Activated T-helper 17 cell treated with anti-CD3 and anti-CD28 coated beads, Interleukin-2, amount 50 U/mL, for 72 hours (primary cell): Measurements from ENCODE around the gene HS2ST1. TPM values are rescaled to one million over a fixed set of nuclear protein-coding genes. Genes with fewer than 3 reads are reported as not detected.
"Not testable (repeated sequence)": the region's sequence is repeated elsewhere in the genome, so short reads cannot be mapped to it uniquely, and the experiment has no call there.

ENCODE experiments used
- ATAC-seq: fragments of 150-1000 bp; cut with Tn5 transposase; replicated peaks from 2 replicates; pipeline ENCODE4 v1.10.0; 2021; ENCODE audit warnings: mild to moderate bottlenecking, moderate library complexity
- H3K27ac Mint-ChIP-seq: one replicate; pipeline ENCODE4 v1.8.0; 2022; ENCODE audit warnings: mixed read lengths
- H3K27me3 Mint-ChIP-seq: one replicate; pipeline ENCODE4 v1.8.0; 2022; ENCODE audit warnings: mixed read lengths
- H3K36me3 Mint-ChIP-seq: one replicate; pipeline ENCODE4 v1.8.0; 2022; ENCODE audit warnings: low read depth, mild to moderate bottlenecking, mixed read lengths
- H3K4me1 Mint-ChIP-seq: one replicate; pipeline ENCODE4 v1.8.0; 2022; ENCODE audit warnings: mixed read lengths
- H3K4me3 Mint-ChIP-seq: one replicate; pipeline ENCODE4 v1.8.0; 2022; ENCODE audit warnings: mild to moderate bottlenecking, mixed read lengths
- H3K9me3 Mint-ChIP-seq: one replicate; pipeline ENCODE4 v1.8.0; 2022; ENCODE audit warnings: mixed read lengths
- total RNA-seq, 2 donors: library from RNA; stranded (reverse); gene quantifications; one replicate each; pipeline ENCODE4 v1.2.3, GENCODE V29; 2022

HS2ST1 gene
- total RNA-seq, 2 donors from 2014 or later: 12.8 to 18.5 TPM

- Mint-ChIP-seq H3K27me3 (no peaks in the 10 kb centered on the region), H3K4me1 (peaks cover 20% of the 10 kb centered on the region), H3K27ac (no peak overlapping the region), H3K36me3 (no peaks in the 10 kb centered on the region), H3K4me3 (no peak overlapping the region), H3K9me3 (no peaks in the 10 kb centered on the region)
- ATAC-seq: no peak
Observed at GRCh38 chr1:86940599-86940998, 26.2 kb downstream of the HS2ST1 start.

- no peaks in the 10 kb centered on the region for H3K36me3 Mint-ChIP-seq
- H3K4me1 Mint-ChIP-seq: peaks cover 20% of the 10 kb centered on the region
- no peak for ATAC-seq
- no peak overlapping the region for H3K4me3 Mint-ChIP-seq
- no peak overlapping the region for H3K27ac Mint-ChIP-seq
- H3K9me3 Mint-ChIP-seq: no peaks in the 10 kb centered on the region
- no peaks in the 10 kb centered on the region for H3K27me3 Mint-ChIP-seq
Observed at GRCh38 chr1:86942042-86942441, 27.6 kb downstream of the HS2ST1 start.

DNA sequence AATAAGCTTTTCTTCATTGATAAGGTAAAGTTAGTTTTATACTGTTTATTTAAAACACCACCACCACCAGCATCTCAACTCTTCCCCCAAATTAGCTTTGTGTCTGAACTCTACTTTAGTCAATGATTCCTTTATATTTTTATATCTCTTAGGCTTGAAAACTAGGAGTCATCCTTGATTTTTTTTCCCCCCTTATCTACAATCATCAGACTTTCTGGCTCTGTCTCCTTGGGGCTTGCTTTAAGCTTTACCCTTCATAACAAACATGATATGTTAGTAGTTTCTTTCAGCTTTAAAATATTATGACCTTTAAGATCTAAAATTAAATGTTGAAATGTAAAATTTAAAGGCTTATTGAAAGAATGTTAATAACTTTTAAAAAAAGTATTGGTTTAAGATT is 28.3 kb downstream of the HS2ST1 start:
- H3K9me3 Mint-ChIP-seq: no peaks in the 10 kb centered on the region

GRCh38 chr1:86948212-86948611 is 33.8 kb downstream of the HS2ST1 start:
- ATAC-seq: no peak
- Mint-ChIP-seq H3K9me3 (no peaks in the 10 kb centered on the region), H3K27ac (no peak overlapping the region), H3K36me3 (no peaks in the 10 kb centered on the region), H3K4me3 (no peak overlapping the region), H3K4me1 (peaks cover 14% of the 10 kb centered on the region), H3K27me3 (no peaks in the 10 kb centered on the region)

More for the DNA sequence above, 28.3 kb downstream of the HS2ST1 start:
- Mint-ChIP-seq H3K4me1 (peaks cover 20% of the 10 kb centered on the region), H3K27ac (no peak overlapping the region), H3K36me3 (no peaks in the 10 kb centered on the region), H3K4me3 (no peak overlapping the region), H3K27me3 (no peaks in the 10 kb centered on the region)
- no peak for ATAC-seq

- Mint-ChIP-seq H3K4me1 (peaks cover 5% of the 10 kb centered on the region), H3K27ac (no peak overlapping the region), H3K9me3 (no peaks in the 10 kb centered on the region), H3K36me3 (no peaks in the 10 kb centered on the region), H3K4me3 (no peak overlapping the region), H3K27me3 (no peaks in the 10 kb centered on the region)
- ATAC-seq: no peak
Observed at GRCh38 chr1:86950712-86951419, 36.4 kb downstream of the HS2ST1 start.

DNA sequence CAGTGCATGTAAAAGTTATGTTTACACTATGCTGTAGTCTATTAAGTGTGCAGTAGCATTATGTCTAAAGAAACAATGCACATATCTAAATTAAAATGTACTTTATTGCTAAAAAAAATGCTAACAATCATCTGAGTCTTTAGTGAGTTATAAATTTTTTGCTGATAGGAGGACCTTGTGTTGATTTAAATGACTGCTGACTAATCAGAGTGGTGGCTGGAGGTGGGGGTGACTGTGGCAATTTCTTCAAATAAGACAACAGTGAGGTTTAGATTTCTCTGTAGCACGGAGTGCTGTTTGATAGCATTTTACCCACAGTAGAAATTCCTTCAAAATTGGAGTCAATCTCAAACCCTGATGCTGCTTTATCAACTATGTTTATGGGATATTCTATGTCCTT is 37.0 kb downstream of the HS2ST1 start:
- no peaks in the 10 kb centered on the region for H3K27me3 Mint-ChIP-seq
- H3K4me3 Mint-ChIP-seq: no peak overlapping the region
- no peak overlapping the region for H3K27ac Mint-ChIP-seq
- peaks cover 5% of the 10 kb centered on the region for H3K4me1 Mint-ChIP-seq
- H3K36me3 Mint-ChIP-seq: no peaks in the 10 kb centered on the region
- no peak for ATAC-seq
- no peaks in the 10 kb centered on the region for H3K9me3 Mint-ChIP-seq

GRCh38 chr1:86953167-86953566 is 38.7 kb downstream of the HS2ST1 start:
- H3K27ac Mint-ChIP-seq: no peak overlapping the region
- no peaks in the 10 kb centered on the region for H3K36me3 Mint-ChIP-seq
- H3K4me1 Mint-ChIP-seq: peaks cover 5% of the 10 kb centered on the region
- no peaks in the 10 kb centered on the region for H3K27me3 Mint-ChIP-seq
- no peak for ATAC-seq
- H3K4me3 Mint-ChIP-seq: no peak overlapping the region
- no peaks in the 10 kb centered on the region for H3K9me3 Mint-ChIP-seq

- Mint-ChIP-seq H3K4me3 (no peak overlapping the region), H3K27ac (no peak overlapping the region), H3K27me3 (no peaks in the 10 kb centered on the region), H3K4me1 (no peaks in the 10 kb centered on the region), H3K9me3 (no peaks in the 10 kb centered on the region), H3K36me3 (no peaks in the 10 kb centered on the region)
- no peak for ATAC-seq
Observed at GRCh38 chr1:86955678-86956077, 41.2 kb downstream of the HS2ST1 start.

- Mint-ChIP-seq H3K4me3 (no peak overlapping the region), H3K4me1 (no peaks in the 10 kb centered on the region), H3K27me3 (no peaks in the 10 kb centered on the region), H3K36me3 (no peaks in the 10 kb centered on the region), H3K9me3 (no peaks in the 10 kb centered on the region), H3K27ac (no peak overlapping the region)
- no peak for ATAC-seq
Observed at GRCh38 chr1:86956221-86956620, 41.8 kb downstream of the HS2ST1 start.

DNA sequence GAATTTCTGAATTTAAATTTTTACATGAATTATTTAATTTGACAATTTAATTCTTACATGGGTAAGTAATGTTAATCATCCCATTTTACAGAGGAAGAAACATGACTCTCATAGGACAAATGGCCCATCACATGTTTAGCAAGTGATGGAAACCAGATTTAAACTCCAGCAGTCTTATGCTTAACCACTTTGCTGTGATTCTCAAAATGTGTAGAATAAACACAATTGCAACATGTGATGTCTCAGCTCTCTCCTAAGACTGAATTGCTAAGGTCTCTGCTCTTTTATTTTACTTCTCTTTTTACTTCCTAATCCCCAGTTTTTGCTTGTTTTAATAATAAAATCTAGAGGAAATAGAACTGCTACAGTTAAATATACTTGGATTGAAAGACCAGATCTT is 42.8 kb downstream of the HS2ST1 start:
- no peak overlapping the region for H3K27ac Mint-ChIP-seq
- H3K9me3 Mint-ChIP-seq: no peaks in the 10 kb centered on the region
- no peaks in the 10 kb centered on the region for H3K27me3 Mint-ChIP-seq

GRCh38 chr1:86960548-86960947 is 46.1 kb downstream of the HS2ST1 start:
- no peak overlapping the region for H3K4me3 Mint-ChIP-seq
- no peak for ATAC-seq
- no peaks in the 10 kb centered on the region for H3K4me1 Mint-ChIP-seq
- H3K27me3 Mint-ChIP-seq: no peaks in the 10 kb centered on the region
- no peaks in the 10 kb centered on the region for H3K9me3 Mint-ChIP-seq
- H3K36me3 Mint-ChIP-seq: no peaks in the 10 kb centered on the region
- no peak overlapping the region for H3K27ac Mint-ChIP-seq

More for the DNA sequence above, 42.8 kb downstream of the HS2ST1 start:
- Mint-ChIP-seq H3K36me3 (no peaks in the 10 kb centered on the region), H3K4me1 (no peaks in the 10 kb centered on the region), H3K4me3 (no peak overlapping the region)
- no peak for ATAC-seq

DNA sequence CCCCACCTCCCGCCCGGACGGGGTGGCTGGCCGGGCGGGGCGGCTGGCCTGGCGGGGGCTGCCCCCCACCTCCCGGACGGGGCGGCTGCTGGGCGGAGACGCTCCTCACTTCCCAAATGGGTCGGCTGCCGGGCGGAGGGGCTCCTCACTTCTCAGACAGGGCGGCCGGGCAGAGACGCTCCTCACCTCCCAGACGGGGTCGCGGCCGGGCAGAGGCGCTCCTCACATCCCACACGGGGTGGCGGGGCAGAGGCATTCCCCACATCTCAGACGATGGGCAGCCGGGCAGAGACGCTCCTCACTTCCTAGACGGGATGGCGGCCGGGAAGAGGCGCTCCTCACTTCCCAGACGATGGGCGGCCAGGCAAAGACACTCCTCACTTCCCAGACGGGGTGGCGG is 49.4 kb downstream of the HS2ST1 start:
- not testable (repeated sequence) for H3K27ac Mint-ChIP-seq, H3K4me3 Mint-ChIP-seq, H3K4me1 Mint-ChIP-seq, H3K36me3 Mint-ChIP-seq, H3K27me3 Mint-ChIP-seq, H3K9me3 Mint-ChIP-seq, ATAC-seq

GRCh38 chr1:86965012-86965826 is 50.8 kb downstream of the HS2ST1 start:
- no peaks in the 10 kb centered on the region for H3K4me1 Mint-ChIP-seq
- H3K4me3 Mint-ChIP-seq: no peak overlapping the region
- no peaks in the 10 kb centered on the region for H3K9me3 Mint-ChIP-seq
- no peak overlapping the region for H3K27ac Mint-ChIP-seq
- H3K36me3 Mint-ChIP-seq: no peaks in the 10 kb centered on the region
- H3K27me3 Mint-ChIP-seq: no peaks in the 10 kb centered on the region
- no peak for ATAC-seq

DNA sequence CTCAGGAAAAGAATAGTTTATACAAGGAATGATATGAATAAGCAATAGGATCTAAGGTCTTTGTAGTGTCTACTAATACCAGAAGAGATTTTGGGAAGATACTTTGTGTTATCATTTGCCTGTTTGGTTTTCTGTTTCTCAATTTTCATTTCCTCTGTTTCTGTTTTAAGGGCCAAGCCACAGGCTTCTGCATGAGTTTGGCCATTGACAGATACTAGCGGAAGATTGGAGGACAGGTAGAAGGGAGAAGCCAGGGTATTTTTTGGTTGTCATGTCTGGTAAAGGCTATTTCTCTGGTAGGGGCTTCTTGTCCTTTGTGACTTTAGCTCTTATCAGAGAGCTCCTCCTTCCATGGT is 51.4 kb downstream of the HS2ST1 start:
- no peak for ATAC-seq
- Mint-ChIP-seq H3K36me3 (no peaks in the 10 kb centered on the region), H3K4me3 (no peak overlapping the region), H3K27ac (no peak overlapping the region), H3K9me3 (no peaks in the 10 kb centered on the region), H3K27me3 (no peaks in the 10 kb centered on the region), H3K4me1 (no peaks in the 10 kb centered on the region)

DNA sequence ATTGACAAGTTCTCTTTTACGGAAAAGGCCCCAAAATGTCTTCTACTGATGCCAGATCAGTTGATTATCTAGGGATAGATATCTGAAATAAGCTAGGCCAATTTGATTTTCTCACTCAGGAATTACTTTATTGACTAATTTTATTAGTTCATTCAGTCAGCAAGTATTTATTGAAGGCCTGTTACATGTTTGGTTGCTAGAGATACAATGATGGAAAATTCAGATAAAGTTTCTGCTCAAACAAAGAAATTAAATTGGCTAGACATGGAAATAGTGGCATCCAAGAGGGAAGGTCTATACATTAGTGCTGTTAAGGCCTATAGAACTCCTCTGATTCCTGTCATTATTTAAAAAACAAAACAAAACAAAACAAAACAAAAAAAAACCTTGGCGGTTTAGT is 56.5 kb downstream of the HS2ST1 start:
- Mint-ChIP-seq H3K36me3 (no peaks in the 10 kb centered on the region), H3K9me3 (no peaks in the 10 kb centered on the region), H3K27ac (no peak overlapping the region), H3K4me1 (no peaks in the 10 kb centered on the region), H3K27me3 (no peaks in the 10 kb centered on the region), H3K4me3 (no peak overlapping the region)
- no peak for ATAC-seq
